OCI-LY1 (cell line): ENCODE data around the gene WDR17.

Source experiments
- CTCF ChIP-seq: fragments of 200-600 bp; sonication (generic), shearing (Covaris generic); IDR thresholded peaks from 2 replicates; pipeline ENCODE4 v1.5.1; 2017; ENCODE audit warnings: mild to moderate bottlenecking, antibody characterized with exemption, low read length, moderate library complexity, mixed read lengths
- EZH2 ChIP-seq: fragments of 200-600 bp; sonication (generic), shearing (Covaris generic); IDR thresholded peaks from 2 replicates; pipeline ENCODE4 v1.8.0; 2017; ENCODE audit warnings: borderline replicate concordance, mixed run types, mild to moderate bottlenecking, antibody characterized with exemption, low read length, moderate library complexity, mixed read lengths

- TF ChIP-seq EZH2, result no peak
- no peak for TF ChIP-seq CTCF
Observed at GRCh38 chr4:176193938-176194337, 128.3 kb downstream of the WDR17 start.
